Osteoblast (primary cell): ENCODE data around the gene UCN2. TPM values are rescaled to one million over a fixed set of nuclear protein-coding genes. Genes with fewer than 3 reads are reported as not detected.
A peak's percentile ranks its signal among the peaks of the same experiment; 100 is the strongest.

Experiments
- DNase-seq: peaks from one replicate; pipeline ENCODE4 v3.0.0; 2011; ENCODE audit warnings: low spot score, mixed read lengths; ENCODE audit not compliant: insufficient read length; ENCODE audit errors: missing footprints
- H2AFZ ChIP-seq: 2 replicates; pipeline ENCODE4 v1.6.0; 2011; ENCODE audit warnings: mild to moderate bottlenecking, low read length
- H3K27ac ChIP-seq: 2 replicates; pipeline ENCODE4 v1.5.1; 2011; ENCODE audit warnings: mild to moderate bottlenecking, low read depth, low read length, moderate library complexity
- H3K27me3 ChIP-seq: 2 replicates; pipeline ENCODE4 v1.6.0; 2012; ENCODE audit warnings: mild to moderate bottlenecking, control low read depth, inconsistent platforms, low read length, moderate library complexity; ENCODE audit not compliant: insufficient read depth
- H3K36me3 ChIP-seq: 2 replicates; pipeline ENCODE4 v1.5.1; 2011; ENCODE audit warnings: mild to moderate bottlenecking, low read length, control low read depth, moderate library complexity; ENCODE audit not compliant: insufficient read depth
- H3K4me1 ChIP-seq: 2 replicates; pipeline ENCODE4 v1.5.1; 2011; ENCODE audit warnings: mild to moderate bottlenecking, low read length, control low read depth, moderate library complexity; ENCODE audit not compliant: insufficient read depth
- H3K4me2 ChIP-seq: 2 replicates; pipeline ENCODE4 v1.6.0; 2011; ENCODE audit warnings: mild to moderate bottlenecking, low read length; ENCODE audit not compliant: insufficient read depth
- H3K4me3 ChIP-seq: fragments of 200-600 bp; sonication (generic); 3 replicates; pipeline ENCODE4 v1.5.1; 2012; ENCODE audit warnings: mild to moderate bottlenecking, low read length, inconsistent platforms; ENCODE audit not compliant: insufficient read depth
- H3K79me2 ChIP-seq: 2 replicates; pipeline ENCODE4 v1.6.0; 2012; ENCODE audit warnings: mild to moderate bottlenecking, low read length, control low read depth, inconsistent platforms; ENCODE audit not compliant: insufficient read depth
- H3K9me3 ChIP-seq: 2 replicates; pipeline ENCODE4 v1.5.1; 2011; ENCODE audit warnings: low read depth, low read length, control low read depth
- H4K20me1 ChIP-seq: 2 replicates; pipeline ENCODE4 v1.6.0; 2012; ENCODE audit warnings: mild to moderate bottlenecking, low read length, control low read depth; ENCODE audit not compliant: insufficient read depth
- total RNA-seq: library from RNA; depleted of rRNA; stranded (reverse); fragments of >200 nt; gene quantifications from 2 replicates; pipeline ENCODE4 v1.2.3, GENCODE V29; 2012
- TF ChIP-seq, protein P1 (sequence below): IDR thresholded peaks from 2 replicates; pipeline ENCODE4 v1.5.1; 2011; ENCODE audit warnings: mild to moderate bottlenecking, low read depth, low read length, moderate library complexity; ENCODE audit errors: extremely low read depth

The UCN2 gene
- total RNA-seq, 1 donor = 0.72 TPM

DNA sequence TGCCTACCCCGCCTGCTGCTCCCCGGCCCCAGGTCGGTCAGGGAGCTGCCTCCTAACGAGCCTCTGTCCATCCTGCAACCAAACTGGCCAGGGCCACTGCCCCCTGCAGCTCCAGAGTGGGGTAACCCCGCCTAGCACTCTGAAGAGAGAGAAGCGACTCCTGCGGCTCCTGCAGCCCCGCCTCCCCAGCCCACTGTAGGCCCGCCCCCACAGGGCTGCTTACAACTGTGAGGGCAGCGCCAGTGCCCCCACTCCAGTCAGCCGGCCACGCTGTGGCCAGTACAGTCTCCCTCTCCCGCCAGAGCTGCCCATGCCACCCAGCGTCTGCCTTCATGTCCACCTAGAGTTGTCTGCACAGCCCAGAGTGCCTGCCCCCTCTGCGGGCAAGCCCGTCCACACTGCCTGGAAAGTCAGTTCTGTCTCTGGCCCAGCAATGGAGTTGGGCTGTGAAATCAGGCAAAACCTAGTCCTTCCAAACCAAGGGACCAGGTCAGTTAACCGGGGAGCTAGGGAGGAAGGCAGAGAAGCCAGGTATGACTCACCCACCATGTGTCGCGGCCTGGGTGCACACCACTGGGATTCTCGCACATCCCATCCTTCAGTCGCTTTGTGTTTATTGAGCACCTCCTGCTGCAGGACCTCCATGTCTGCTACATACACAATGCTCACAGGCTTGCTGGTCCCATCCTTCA lies 2.4 kb downstream of the UCN2 start:
- Histone ChIP-seq H3K4me2 (peak overlapping the region; percentile 82), H3K4me1 (peaks cover 78% of the 10 kb centered on the region), H3K27ac (peak overlapping the region; percentile 85), H3K36me3 (no peaks in the 10 kb centered on the region), H3K9me3 (no peaks in the 10 kb centered on the region), H4K20me1 (peaks cover 4% of the 10 kb centered on the region), H3K4me3 (peak overlapping the region; percentile 67), H2AFZ (peak overlapping the region; percentile 85), H3K79me2 (peaks cover 16% of the 10 kb centered on the region), H3K27me3 (no peaks in the 10 kb centered on the region)
- TF ChIP-seq, protein P1, sequence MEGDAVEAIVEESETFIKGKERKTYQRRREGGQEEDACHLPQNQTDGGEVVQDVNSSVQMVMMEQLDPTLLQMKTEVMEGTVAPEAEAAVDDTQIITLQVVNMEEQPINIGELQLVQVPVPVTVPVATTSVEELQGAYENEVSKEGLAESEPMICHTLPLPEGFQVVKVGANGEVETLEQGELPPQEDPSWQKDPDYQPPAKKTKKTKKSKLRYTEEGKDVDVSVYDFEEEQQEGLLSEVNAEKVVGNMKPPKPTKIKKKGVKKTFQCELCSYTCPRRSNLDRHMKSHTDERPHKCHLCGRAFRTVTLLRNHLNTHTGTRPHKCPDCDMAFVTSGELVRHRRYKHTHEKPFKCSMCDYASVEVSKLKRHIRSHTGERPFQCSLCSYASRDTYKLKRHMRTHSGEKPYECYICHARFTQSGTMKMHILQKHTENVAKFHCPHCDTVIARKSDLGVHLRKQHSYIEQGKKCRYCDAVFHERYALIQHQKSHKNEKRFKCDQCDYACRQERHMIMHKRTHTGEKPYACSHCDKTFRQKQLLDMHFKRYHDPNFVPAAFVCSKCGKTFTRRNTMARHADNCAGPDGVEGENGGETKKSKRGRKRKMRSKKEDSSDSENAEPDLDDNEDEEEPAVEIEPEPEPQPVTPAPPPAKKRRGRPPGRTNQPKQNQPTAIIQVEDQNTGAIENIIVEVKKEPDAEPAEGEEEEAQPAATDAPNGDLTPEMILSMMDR = peak; percentile 35
- peak; percentile 97 for DNase-seq

DNA sequence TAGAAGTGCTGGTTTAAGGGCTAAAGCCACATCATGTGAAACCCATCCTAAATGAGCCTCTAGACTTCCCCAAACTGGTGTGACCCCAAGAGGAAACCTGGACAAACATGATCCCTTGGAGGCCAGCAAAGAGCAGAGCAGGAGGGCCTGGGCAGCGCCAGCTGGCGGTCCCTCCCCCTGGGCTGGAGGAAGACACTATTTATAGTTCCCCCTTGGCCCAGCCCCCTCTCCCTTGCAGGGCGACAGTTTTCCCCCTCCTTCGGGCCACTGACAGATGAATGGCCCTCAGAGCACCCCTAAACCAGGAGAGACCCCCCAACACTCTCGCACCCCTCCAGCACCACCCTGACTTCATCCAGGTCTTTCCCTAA lies 2.9 kb downstream of the UCN2 start:
- Histone ChIP-seq H4K20me1 (peaks cover 4% of the 10 kb centered on the region), H3K4me3 (peak overlapping the region; percentile 67), H3K36me3 (no peaks in the 10 kb centered on the region), H3K4me1 (peaks cover 75% of the 10 kb centered on the region), H2AFZ (peak overlapping the region; percentile 85), H3K79me2 (peaks cover 19% of the 10 kb centered on the region), H3K27ac (peak overlapping the region; percentile 85), H3K9me3 (no peaks in the 10 kb centered on the region), H3K27me3 (no peaks in the 10 kb centered on the region), H3K4me2 (peak overlapping the region; percentile 82)
- TF ChIP-seq, protein P1 = no peak
- DNase-seq = peak; percentile 93

DNA sequence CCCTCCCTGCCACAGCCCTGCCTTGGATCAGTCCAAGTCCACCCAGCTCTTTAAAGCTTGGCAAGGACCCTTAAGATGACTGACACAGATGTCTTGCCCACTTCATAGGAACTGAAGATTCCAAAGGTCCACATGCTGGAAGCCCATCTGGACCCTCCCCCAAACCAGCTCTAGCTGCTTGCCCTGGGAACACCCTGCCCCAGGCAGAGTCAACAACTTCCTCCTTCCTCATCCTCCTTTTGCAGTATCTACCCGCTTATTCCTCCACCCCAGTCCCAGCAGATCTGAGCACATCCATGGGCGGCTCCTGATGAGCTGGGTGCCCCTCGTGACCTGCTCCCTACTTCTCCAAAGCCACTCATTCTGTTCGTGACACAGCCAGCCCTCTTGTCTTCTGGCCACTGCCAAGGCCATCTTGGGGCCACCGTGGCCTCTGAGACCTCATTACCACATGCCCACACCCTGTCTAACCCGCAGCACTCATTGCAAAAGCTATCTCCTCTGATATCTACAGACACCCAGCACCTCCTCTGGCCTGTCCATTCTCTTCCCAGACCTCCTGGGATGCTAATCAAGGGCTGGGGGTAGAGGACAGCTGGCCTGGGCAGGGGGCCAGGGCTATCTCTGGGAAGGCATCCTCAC lies 5.0 kb downstream of the UCN2 start:
- H3K9me3 ChIP-seq = no peaks in the 10 kb centered on the region
- H3K4me1 ChIP-seq = peaks cover 55% of the 10 kb centered on the region
- H3K27me3 ChIP-seq = no peaks in the 10 kb centered on the region
- peak; percentile 36 for DNase-seq
- TF ChIP-seq, protein P1 = peak; percentile 6
- H3K36me3 ChIP-seq = no peaks in the 10 kb centered on the region
- no peak overlapping the region for H3K27ac ChIP-seq
- peaks cover 4% of the 10 kb centered on the region for H4K20me1 ChIP-seq
- H3K4me3 ChIP-seq = no peak overlapping the region
- H3K79me2 ChIP-seq = peaks cover 19% of the 10 kb centered on the region
- no peak overlapping the region for H3K4me2 ChIP-seq
- H2AFZ ChIP-seq = no peak overlapping the region
